NCI-H1436 (cell line): Measurements from ENCODE around the gene IFT25.
"Not testable (repeated sequence)": the region's sequence is repeated elsewhere in the genome, so short reads cannot be mapped to it uniquely, and the experiment has no call there.

Source experiments
- DNase-seq: peaks from one replicate; lab custom pipeline; 2025; lab: John Stamatoyannopoulos, UW

IFT25 gene

GRCh38 chr1:53883600-53883999 is 61.9 kb downstream of the IFT25 start:
- DNase-seq, result not testable (repeated sequence)

GRCh38 chr1:53881853-53882252 is 63.6 kb downstream of the IFT25 start:
- not testable (repeated sequence) for DNase-seq

DNA sequence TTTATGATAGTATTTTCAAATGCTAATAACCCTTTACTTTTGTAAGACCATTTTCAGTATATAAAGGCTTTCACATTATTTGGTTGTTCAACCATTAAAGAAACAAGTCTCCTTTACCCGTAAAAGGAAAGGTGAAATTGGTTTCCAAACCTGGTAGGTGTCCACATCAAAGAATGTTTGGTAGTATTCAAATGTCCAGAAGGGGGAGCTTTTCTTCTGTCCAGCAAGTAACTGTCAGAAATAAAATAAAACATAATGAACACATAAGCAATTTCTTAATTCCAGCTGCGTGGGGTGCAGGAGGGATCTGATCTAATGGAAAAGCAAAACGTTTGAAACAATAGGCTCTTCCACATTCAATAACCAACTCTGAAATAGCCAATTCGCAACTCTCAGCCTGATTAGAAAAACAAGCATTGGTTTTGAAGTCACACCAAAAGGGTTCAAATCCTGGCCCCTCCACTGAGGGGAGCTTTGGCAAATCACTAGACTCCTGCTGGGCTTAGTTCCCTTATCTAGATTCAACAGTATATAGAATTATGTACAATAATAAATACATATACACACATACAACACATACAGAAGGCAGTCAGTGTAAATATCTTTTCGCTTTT is 66.9 kb downstream of the IFT25 start:
- DNase-seq, result peak; percentile 40

DNA sequence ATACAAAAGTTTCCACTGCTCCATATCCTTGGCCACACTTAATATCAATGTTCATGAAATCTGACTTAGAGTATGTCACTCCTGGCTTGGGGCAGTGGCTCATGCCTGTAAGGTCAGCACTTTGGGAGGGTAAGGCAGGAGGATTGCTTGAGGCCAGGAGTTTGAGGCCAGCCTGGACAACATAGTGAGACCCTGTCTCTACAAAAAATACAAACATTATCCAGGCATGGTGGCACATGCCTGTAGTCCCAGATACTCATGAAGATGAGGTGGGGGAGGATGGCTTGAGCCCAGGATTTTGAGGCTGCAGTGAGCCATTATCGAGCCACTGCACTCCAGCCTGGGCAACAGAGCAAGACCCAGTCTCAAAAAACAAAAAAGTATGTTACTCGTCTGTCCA is 70.3 kb downstream of the IFT25 start:
- not testable (repeated sequence) for DNase-seq

GRCh38 chr1:53871773-53872484 is 73.6 kb downstream of the IFT25 start:
- no peak for DNase-seq
